ENCODE data around the gene SPHK2.

Gene SPHK2

DNA sequence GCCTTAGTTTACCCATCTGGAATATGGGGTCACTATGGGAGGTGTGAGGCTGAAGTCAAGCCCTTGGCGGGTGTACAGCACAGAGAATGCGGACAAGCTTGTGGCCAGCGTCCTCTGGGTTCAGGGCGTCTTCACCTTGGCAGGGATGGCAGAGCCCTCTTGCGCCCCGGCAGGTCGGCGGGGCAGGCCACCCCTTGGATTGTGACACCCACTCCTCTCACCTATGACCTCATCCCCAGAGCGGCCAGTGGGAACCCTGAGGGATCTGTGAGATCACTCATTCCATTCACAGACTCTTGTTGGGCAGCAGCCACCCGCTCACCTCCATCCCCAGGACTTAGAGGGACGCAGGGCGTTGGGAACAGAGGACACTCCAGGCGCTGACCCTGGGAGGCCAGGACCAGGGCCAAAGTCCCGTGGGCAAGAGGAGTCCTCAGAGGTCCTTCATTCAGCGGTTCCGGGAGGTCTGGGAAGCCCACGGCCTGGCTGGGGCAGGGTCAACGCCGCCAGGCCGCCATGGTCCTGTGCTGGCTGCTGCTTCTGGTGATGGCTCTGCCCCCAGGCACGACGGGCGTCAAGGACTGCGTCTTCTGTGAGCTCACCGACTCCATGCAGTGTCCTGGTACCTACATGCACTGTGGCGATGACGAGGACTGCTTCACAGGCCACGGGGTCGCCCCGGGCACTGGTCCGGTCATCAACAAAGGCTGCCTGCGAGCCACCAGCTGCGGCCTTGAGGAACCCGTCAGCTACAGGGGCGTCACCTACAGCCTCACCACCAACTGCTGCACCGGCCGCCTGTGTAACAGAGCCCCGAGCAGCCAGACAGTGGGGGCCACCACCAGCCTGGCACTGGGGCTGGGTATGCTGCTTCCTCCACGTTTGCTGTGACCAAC, 12.6 kb upstream of the SPHK2 start, which contains the start of gene SPACA4:
Gene SPACA4, plus strand, starts transcription at position 280 of the 896 bp plus-strand sequence. Its CDS starts 237 bp downstream, at position 517.
- DNase-seq (ENCODE audit: low read depth in 2 of 2), result no peak

DNA sequence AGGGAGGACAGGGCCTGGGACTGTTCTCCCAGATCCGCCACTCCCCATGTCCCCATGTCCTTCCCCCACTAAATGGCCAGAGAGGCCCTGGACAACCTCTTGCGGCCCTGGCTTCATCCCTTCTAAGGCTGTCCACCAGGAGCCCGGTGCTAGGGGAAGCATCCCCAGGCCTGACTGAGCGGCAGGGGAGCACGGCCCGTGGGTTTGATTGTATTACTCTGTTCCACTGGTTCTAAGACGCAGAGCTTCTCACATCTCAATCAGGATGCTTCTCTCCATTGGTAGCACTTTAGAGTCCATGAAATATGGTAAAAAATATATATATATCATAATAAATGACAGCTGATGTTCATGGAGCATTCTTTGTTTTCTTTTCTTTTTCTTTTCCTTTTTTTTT, 11.9 kb upstream of the SPHK2 start:
- DNase-seq (ENCODE audit: low read depth in 2 of 2), result no peak

DNA sequence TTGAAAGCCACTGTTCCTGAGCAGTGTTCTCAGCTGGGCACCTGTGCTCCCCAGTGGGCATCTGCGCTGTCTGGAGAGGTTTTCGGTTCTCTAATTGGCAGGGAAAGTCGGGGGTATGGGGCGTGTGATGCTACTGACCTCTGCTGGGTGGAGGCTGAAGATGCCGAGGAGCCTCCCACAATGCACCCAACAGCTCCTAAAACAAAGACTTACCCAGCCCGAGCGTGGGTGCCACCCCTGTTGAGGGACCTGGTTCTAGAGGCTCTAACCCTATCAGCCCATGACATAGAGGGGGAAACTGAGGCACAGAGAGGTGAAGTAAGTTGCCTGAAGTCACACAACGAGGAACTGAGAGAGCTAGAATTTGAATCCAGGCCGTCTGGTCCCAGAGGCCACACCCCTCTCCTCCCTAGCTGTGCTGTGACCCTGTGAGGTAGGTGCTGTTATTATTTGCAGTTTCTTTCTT, 10.5 kb upstream of the SPHK2 start:
- no peak for DNase-seq (ENCODE audit: low read depth in 2 of 2)

DNA sequence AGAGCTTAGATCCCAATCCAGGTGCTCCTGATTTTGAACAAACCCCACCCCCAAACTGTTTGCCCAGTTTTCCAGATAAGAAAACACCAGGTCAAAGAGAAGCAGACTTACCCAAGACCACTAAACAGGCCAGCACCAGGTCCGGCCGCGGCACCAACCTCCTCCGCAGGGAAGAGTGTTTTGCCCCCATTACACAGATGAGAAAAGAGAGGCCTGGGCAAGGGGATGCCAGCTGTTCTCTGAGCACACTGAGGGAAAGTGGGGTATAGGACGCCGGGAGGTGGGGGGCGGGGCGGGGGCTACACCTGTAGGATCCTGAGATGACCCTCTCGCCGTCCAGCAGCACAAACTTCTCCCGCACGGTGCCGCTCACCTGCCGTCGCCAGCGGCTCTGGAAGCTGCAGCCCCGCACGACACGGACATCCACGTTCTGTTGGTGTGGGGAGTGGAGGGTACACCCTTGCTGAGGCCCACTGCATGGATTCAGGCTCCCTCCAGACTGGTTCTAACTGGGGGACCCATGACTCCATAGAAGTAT, 9.7 kb upstream of the SPHK2 start:
- DNase-seq (ENCODE audit: low read depth in 2 of 2), result no peak

DNA sequence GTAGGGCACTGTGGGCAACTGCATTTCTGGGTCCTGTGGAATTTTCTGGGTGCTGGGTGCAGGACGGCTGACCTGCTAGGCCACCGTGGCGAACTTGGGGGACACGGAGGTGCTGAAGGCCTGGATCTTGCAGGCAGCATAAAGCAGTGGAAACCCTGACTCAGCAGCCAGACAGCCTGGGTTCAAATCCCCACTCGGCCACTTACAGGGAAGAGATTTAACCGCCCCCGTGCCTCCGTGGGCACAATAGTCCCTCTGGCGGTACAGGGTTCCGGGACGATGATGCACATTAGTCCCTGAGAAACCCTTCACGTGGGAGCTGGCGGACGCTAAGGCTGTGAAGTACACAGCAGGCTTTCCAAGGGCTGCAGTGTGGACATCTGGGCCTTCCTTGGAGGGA, 7.4 kb upstream of the SPHK2 start:
- no peak for DNase-seq (ENCODE audit: low read depth in 2 of 2)

DNA sequence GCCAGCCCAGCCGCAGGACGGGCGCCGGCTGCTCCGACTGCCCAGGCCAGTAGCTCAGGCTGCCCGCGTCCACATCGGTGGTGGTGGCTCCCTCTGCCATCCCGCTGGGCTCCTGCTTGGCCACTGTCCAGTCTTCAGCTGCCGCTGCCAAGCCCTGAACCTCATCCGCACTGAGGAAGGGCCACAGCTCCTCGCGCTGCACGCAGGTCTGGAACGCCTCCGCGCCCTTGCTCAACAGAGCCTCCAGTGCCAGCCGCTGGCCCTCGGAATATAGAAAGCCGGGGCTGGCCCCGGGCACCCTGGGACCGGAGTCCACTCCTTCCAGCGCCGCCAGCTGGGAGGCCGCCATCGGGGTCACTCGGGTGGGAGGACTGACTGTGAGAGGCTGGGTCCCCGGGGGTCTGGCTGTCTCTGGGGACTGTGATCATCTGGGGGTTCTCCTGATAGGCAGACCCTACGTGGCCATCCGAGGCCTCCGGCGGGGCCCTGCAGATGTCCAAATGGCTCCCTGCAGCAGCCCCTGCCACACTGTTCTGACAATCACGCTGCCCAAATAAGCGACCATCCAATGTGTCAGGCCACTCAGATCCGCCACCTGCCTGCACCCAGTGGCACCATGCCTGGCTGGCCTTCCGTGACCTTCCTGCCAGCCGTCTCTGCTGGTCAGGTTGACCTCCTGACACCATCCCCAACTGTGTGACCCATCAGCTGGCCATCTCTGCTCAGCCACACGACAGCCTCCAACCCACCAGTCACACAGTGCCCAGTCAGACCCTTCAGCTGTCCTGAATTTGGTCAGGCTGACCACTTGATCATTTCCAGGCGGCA, 6.1 kb upstream of the SPHK2 start:
- DNase-seq (ENCODE audit: low read depth in 2 of 2), result no peak

DNA sequence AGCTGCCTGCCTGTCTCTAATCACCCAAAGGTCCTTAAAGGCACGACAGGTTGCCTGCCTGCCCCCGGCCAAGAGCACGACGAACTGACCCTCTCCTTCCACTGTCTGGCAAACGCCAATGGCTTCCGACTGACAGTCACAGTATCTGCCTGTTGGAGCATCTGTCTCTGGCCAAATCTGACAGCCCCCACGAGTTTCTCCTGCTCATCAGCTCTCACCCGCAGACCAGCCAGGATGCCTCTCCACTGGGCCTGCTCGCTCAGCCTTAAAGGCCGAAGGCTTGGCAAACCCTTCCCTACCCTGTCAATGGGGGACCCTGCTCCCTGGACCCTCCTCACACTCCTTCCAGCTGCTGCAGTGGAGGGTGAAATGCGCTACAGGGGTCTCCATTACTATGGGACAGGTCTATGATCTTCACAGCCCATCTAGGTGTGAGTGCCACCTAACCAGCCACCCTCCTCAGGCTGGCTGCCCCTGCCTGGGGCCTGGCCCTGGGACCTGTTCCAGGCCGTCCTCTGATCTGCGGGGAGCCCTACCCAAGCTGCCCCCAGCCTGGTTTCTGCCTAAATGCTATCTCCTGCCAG, 5.4 kb upstream of the SPHK2 start:
- no peak for DNase-seq (ENCODE audit: low read depth in 2 of 2)

DNA sequence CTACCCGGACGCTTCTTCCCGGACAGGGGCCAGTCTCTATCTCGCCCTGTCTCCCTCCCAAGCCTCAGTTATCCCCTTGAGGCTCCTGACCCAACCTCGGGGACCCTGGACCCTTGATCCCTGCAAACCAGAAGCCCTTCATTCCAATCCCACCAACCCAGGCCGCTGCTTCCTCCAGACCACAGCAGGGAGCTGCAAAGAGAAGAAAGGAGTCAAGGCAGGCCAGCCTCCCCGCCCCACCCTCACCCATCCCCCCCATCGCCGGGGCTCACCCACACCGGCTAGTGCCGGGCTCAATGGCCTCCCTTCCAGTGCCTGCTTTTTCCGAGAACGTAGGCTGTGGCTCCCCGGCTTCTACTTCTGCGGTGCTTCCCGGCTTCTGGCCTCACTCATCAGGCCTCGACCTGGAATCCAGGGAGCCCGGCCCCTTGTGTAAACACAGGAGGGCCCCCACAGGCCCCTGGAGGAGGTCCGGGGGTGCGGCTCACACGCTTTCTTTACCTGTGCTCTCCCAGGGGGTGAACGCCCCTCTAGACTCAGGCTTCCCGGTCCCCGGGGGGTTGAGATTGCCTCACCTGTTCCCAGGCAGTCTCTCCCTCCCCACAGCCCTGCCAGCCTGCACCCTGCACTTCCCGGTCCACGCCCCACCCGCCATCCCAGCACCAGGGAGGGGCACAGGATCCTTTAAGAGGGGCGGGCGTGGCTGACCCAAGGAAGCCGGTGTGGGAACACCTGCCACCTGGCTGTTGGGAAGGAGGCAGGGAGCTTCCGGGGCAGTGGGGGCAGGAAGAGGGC, 4.7 kb upstream of the SPHK2 start, which contains the start of gene FAM83E:
Gene FAM83E, minus strand, starts transcription at position 641 of the 795 bp plus-strand sequence. CDS start 1,704 bp downstream, outside the sequence.
- no peak for DNase-seq (ENCODE audit: low read depth in 2 of 2)

DNA sequence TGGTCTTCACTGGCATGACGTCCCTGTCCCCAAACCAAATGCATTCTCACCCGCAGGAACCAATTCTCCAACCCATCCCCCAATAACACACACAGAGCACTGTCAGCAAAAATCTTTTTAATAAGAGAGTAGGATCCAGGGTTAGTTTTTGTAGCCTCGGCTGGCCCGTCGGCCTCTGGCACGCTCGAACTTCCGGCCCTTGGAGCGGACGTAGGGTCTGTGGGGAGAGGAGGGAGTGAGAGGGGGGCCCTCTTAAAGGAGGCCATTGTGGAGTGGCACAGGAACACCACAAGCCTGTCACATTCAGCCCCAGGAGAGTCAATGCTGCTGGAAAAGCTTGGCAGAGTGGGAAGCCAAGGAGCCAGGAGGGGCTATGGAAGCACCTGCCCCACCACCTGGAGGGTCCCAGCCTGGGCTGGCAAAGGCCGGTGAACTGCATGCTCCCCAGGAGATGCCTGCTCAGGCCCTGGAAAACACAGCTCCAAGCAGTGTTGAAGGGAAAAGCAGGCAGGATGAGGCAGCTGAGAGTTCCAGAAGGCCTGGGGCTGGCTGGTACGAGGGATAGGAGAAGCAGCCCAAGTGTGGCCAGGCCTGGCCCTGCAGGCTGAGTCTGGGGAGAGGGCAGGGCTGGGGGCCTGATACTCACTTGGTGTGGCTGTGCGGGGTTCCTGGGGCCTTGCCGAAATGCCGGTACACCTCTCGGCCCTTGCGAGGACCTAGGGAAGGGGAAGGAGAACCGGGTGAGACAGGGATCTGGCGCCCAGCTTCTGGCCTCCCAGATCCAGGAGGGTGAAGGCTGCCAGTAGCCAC, 3.9 kb upstream of the SPHK2 start:
- DNase-seq (ENCODE audit: low read depth in 2 of 2), result no peak

DNA sequence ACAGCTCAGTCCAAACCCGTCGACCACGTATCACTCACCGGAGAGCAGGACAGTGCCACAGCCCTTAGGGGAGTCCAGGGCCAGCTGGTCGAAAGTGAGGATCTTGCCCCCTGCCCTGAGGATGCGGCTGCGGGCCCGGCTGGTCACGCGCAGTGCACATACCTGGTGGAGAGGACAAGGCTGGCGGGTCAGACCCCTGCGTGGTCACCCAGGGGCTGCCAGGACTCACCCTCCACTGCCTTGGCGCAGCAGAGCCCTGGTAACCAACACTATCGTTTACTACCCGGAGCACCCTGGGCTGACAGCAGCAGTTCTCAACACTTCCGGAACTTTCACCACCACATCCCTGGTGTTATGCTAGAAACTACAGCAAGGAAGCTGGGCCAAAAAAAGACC, 3.3 kb upstream of the SPHK2 start:
- no peak for DNase-seq (ENCODE audit: low read depth in 2 of 2)

DNA sequence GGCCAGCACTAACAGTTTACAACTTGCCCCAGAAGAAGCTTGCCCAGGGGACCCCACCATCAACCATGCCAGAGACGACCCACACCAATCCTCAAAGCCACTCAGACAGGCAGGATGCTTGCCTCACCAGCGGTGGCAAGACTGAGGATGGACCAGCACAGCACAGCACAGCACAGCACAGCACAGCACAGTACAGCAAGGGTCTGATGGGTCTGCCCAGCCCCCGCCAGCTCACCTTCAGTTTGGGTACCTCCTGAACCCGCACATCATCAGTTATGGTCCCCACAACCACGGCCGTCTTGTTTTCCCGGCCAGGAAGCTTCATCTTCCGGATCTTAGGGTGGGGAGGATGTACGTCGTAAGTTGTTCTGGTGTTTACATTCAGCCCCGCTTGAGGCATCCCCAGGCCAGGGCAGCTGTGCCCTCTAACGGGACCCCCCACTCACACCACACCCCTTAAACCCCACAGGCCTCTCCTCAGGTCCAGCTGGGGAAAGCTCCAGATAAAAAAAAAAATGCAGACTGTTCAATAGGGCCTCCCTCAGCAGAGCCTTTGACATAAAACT, 2.7 kb upstream of the SPHK2 start:
- DNase-seq (ENCODE audit: low read depth in 2 of 2), result no peak

DNA sequence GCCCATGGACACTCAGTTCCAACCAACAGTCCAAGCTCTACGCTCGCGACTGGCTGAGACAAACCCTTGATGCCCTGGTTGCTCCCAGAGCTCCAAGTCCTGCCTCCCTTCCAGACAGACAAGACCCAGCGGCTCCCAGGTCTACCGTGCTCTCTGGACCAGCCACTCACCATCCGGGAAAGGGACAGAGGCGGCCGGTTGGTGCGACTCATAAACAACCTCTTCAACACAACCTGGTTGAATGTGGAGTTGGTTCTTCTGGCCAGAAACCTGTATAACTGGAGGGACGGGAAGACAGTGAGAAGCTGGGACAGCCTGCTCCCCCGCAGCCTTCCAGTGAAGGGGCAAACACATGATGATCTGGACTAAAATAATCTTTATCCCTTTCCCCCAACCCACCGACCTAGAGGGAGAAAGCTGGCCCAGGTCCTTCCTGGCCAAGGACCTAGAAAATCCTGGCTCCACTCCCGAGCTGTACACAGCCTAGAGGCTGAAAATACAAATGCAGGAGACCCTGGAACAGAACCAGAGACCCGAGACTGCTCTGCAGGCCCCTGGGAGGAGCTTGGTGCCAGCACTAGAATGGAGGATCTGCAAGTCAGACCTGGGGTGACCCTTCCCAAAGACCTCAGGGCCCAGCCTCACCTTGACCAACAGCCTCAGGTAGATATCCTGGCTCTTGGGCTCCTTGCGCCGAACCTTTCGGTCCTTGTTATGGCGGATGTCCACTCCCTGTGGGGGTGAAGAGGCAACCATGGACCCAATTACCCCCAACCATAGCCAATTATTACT, 2.0 kb upstream of the SPHK2 start:
- no peak for DNase-seq (ENCODE audit: low read depth in 2 of 2)

DNA sequence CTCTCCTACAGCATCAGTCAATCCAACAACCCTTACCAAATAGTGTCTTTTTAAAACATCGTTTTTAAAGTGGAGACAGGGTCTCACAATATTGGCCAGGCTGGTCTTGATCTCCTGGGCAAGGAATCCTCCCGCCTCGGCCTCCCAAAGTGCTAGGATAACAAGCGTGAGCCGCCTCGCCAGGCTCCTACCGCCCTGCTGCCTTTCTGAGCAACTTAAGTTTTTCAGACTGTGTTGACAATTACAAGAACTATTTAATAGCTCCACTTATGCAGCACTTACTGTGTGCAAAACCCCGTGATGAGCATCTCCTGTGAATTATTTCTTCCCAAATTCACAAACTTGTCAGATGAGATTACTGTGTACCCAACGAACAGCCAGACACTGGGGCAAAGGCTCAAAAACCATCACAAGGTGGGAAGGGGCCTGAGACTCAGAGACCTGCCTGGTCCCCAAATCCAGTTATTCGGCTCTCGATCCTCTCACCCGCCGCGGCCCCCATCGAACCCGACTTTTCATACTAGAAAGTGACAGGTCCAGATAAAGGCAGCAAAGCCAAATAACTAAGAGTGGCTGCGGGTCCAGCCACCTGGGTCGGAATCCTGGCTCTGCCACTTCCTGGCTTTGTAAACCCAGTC, 909 bp upstream of the SPHK2 start:
- no peak for DNase-seq (ENCODE audit: low read depth in 2 of 2)

DNA sequence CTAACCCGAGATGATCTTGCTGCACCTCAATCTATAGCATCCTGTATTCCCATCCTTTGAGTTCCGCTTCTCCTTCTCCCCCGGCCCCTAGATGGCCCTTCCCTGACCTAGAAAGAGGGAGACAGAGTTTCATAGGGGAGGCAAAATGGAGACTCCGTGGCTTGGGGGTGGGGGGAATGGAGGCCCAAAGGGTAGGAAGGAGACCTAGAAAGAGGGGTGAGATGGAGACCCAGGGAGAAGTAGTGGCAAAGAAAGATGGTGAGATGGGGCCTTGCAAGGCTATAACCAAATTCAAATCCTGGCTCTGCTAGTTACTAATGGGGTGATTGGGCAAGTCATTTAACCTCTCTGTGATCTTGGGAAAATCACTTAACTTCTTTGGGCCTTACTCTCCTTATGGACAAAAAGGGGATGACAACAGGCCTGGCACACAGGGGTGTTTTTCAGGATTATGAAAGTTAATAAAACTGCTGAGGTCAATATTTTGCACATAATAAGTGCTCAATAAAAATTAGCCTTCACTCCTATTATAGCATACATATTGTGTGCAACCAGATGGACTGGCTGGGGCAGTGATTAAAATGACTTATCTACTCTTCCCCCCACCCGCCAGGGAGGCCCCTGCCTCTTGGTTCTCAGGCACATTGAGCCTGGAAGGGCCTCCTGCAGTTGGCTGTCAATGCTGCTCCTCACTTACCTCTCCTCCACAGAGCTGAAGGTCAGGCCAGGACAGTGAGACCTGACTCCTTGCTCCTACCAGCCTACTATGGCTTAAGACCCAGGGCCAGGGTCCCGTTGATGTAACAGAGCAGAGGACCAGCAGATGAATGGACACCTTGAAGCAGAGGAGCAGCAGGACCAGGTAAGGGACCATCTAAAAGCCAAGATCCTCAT, 633 bp downstream of the SPHK2 start:
- no peak for DNase-seq (ENCODE audit: low read depth in 2 of 2)

DNA sequence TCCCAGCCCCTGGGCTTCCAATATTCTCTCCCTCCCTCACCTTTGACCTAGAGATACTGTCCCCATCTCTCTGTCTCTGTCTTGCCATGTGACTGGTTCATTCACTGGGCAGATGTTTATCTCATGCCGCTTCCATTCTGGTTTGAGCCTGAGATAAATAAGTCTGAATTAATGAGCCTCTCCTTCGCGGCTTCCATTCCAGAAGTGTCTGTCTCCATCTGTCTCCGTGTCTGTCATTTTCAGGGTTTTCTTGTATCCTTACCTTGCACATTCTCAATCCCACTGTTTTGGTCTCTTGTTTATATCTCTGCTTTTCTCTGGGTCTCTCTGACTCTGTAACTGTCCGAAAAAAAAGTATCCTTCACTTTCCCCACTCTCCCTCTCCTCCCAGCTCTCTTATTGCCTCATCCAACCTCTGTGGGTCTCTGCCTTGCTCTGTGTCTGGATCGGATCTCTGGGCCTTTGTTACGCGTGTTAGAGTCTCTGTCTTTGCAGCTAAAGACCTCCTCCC, 4.3 kb downstream of the SPHK2 start:
- no peak for DNase-seq (ENCODE audit: low read depth in 2 of 2)

DNA sequence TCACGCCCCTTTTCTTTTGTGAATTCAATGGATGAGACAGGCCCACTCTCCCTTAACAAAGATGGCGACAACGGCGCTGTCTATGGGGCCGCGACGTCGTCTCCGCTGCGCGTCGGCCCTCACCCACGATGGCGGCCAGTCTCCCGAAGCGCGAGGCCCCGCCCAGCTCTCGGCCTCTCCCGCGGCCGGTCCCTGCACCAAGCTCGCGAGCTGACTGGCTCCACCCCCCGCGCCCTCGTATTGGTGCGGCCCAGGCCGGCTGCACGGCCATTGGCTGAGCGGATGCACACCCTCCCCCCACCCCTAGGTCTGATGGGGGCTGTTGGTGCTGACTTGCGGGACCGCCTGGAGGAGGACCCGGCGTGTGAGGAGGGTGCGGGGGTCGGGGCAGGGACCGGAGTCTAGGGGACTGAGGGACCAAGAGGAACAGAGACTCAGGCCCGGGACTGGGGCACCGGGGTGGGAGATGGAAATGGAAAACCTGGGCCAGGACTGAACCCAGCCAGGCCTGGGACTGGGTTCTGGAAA, 4.8 kb downstream of the SPHK2 start:
- DNase-seq (ENCODE audit: low read depth in 2 of 2), result peak; percentile 89 to 94

All from stimulated activated CD4-positive, alpha-beta T cell treated with anti-CD3 and anti-CD28 coated beads, Interleukin-1b, Interleukin-23, amount 100 ng/mL, for 1 hour (primary cell).